ENCODE measurements around the gene FGF11.

FGF11 gene

GRCh38 chr17:7435676-7436555, 3.4 kb upstream of the FGF11 start:
- DNase-seq, result no peak

GRCh38 chr17:7436556-7437368, 2.5 kb upstream of the FGF11 start:
- no peak for DNase-seq

- no peak for DNase-seq
Measured at GRCh38 chr17:7437369-7437863, 1.9 kb upstream of the FGF11 start.

GRCh38 chr17:7437950-7438614, 1.2 kb upstream of the FGF11 start:
- DNase-seq, result no peak

- DNase-seq, result no peak
Measured at GRCh38 chr17:7438656-7439460, 454 bp upstream of the FGF11 start.

GRCh38 chr17:7440113-7440833, 961 bp downstream of the FGF11 start:
- no peak for DNase-seq

GRCh38 chr17:7440834-7441195, 1.5 kb downstream of the FGF11 start:
- DNase-seq, result no peak

GRCh38 chr17:7441266-7441665, 2.0 kb downstream of the FGF11 start:
- DNase-seq, result no peak

- no peak for DNase-seq
Measured at GRCh38 chr17:7442142-7442541, 2.8 kb downstream of the FGF11 start.

- DNase-seq, result no peak
Measured at GRCh38 chr17:7443499-7444485, 4.5 kb downstream of the FGF11 start.

GRCh38 chr17:7444682-7445618, 5.6 kb downstream of the FGF11 start, which contains the start of gene CHRNB1:
Gene CHRNB1, plus strand, starts transcription at chr17:7445061. Its CDS starts 67 bp downstream, at chr17:7445128.
- DNase-seq, result peak; percentile 9

GRCh38 chr17:7445619-7445968, 6.3 kb downstream of the FGF11 start:
- DNase-seq, result no peak

- no peak for DNase-seq
Measured at GRCh38 chr17:7448461-7448860, 9.1 kb downstream of the FGF11 start.

- DNase-seq, result no peak
Measured at GRCh38 chr17:7459961-7460545, 20.7 kb downstream of the FGF11 start.

- no peak for DNase-seq
Measured at GRCh38 chr17:7460850-7461660, 21.7 kb downstream of the FGF11 start.

- no peak for DNase-seq
Measured at GRCh38 chr17:7462474-7463371, 23.4 kb downstream of the FGF11 start.

GRCh38 chr17:7463372-7463846, 24.1 kb downstream of the FGF11 start:
- DNase-seq, result no peak
